HG02763 (cell line): ENCODE data around the gene IGF2.

ENCODE experiments used
- ATAC-seq: cut with Tn5 transposase; IDR thresholded peaks from one replicate; pipeline ENCODE4 v1.9.1; 2021; ENCODE audit warnings: mild to moderate bottlenecking, moderate library complexity; ENCODE audit not compliant: unreplicated experiment

IGF2 gene

GRCh38 chr11:2137202-2138067 lies 1.8 kb downstream of the IGF2 start:
- no peak for ATAC-seq

GRCh38 chr11:2136952-2137201 lies 2.3 kb downstream of the IGF2 start:
- ATAC-seq = no peak

GRCh38 chr11:2136209-2136951 lies 2.8 kb downstream of the IGF2 start:
- ATAC-seq = no peak

- no peak for ATAC-seq
These were observed 3.5 kb downstream of the IGF2 start for GRCh38 chr11:2135648-2136201.

- ATAC-seq = no peak
These were observed 4.1 kb downstream of the IGF2 start for GRCh38 chr11:2135018-2135569.

GRCh38 chr11:2134022-2135010 lies 4.9 kb downstream of the IGF2 start:
- no peak for ATAC-seq

- ATAC-seq = no peak
These were observed 5.8 kb downstream of the IGF2 start for GRCh38 chr11:2133241-2134021.

GRCh38 chr11:2132874-2133240 lies 6.3 kb downstream of the IGF2 start:
- ATAC-seq = no peak

GRCh38 chr11:2132246-2132645 lies 6.9 kb downstream of the IGF2 start:
- ATAC-seq = no peak

GRCh38 chr11:2131371-2132236 lies 7.6 kb downstream of the IGF2 start:
- ATAC-seq = no peak

GRCh38 chr11:2130881-2131352 lies 8.3 kb downstream of the IGF2 start:
- ATAC-seq = no peak

GRCh38 chr11:2129699-2130366 lies 9.4 kb downstream of the IGF2 start:
- no peak for ATAC-seq

- no peak for ATAC-seq
These were observed 9.9 kb downstream of the IGF2 start for GRCh38 chr11:2129308-2129698.

- no peak for ATAC-seq
These were observed 10.5 kb downstream of the IGF2 start for GRCh38 chr11:2128511-2129307.

GRCh38 chr11:2128130-2128510 lies 11.1 kb downstream of the IGF2 start:
- ATAC-seq = no peak

- no peak for ATAC-seq
These were observed 11.6 kb downstream of the IGF2 start for GRCh38 chr11:2127482-2128129.

GRCh38 chr11:2126520-2127085 lies 12.6 kb downstream of the IGF2 start:
- no peak for ATAC-seq
